GF-D8 (cell line): ENCODE results near the gene OSM.
A peak's percentile ranks its signal among the peaks of the same experiment; 100 is the strongest.

Experiments used
- DNase-seq: peaks from one replicate; lab custom pipeline; 2025; lab: John Stamatoyannopoulos, UW

Gene OSM

DNA sequence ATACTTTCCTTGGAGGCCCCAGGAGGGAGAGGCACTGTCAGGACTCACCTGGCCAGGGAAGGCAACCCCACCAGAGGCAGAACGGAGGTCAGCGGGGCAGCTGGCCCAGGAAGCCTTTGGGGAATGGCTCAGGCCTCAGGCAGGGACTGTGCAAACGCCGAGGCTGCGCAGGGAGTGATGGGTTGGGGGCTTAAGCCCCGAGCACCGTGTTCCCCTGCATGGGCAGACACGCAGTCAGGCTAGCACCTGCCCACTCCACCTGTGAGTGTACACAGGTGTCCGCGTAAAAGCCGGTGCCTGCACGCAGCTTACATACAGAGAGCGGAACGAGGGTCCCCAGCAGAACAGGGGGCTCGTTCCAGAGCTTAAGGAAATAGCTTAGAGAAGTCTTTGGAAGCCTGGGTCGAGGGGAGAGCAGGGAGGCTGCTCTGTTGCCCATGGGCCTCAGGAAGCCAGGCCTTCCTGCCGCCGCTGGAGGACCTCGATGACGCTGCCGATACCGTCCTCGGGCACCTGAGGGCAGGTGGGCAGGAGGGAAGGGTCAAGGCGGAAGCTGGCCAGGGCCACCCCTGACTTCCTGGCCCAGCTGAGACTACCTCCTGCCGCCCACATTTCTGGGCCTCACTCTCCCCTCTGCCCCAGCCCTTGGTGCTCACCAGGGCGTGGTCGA, 18.7 kb upstream of the OSM start:
- no peak for DNase-seq

GRCh38 chr22:30284666-30285065, 18.0 kb upstream of the OSM start:
- no peak for DNase-seq

DNA sequence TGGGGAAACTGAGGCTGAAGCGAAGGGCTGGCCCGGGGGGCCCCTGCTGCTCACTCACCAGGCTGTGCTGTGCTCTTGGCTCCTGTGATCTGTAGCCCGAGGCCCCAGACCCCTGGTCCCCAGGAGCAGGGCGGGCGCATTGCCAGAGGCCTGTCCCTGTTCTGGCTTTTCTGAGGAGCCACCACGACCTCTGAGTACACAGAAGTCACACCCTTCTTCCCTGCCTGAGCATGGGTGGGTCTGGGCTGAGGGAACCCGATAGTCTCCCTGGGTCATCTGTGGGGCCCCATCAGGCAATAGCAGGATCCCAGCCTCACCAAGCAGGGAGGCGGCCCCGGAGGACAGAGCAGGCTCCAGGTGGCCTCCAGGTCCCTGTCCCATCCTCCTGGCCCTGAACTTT, 17.5 kb upstream of the OSM start:
- no peak for DNase-seq

- DNase-seq, result no peak
These were observed 16.7 kb upstream of the OSM start for GRCh38 chr22:30283342-30283741.

DNA sequence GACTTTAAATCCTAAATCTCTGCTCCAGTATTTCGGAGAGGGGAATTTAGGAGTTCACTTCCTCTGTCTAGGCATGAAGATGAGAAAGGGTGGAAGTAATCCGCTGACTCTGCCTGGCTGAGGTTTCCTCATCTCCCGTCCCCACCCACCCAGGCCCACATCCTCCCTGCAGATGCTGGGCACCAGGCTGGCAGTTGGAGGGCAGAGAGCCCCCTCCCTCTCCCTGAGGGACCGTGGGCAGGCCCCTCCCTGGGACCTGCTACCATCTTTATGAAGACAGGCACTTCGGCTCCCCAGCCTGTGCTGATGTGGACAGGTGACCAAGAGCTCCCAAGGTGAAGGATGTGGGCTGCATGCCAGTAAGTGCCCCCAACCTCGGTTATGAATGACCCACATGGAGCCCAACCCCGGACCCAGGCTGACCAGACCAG, 16.0 kb upstream of the OSM start:
- DNase-seq, result peak; percentile 32

DNA sequence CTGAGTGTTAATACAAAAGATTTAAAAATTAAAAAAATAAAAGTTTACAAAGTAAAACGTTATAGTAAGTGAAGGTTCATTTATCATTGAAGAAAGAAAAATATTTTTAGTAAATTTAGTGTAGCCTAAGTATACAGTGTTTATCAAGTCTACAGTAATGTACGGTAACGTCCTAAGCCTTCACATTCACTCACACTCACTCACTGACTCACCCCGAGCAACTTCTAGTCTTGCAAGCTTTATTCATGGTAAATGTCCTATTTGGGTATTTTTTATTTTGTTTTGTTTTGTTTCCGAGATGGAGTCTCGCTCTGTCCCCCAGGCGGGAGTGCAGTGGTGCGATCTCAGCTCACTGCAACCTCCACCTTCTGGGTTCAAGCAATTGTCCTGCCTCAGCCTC, 13.9 kb upstream of the OSM start:
- DNase-seq, result no peak

DNA sequence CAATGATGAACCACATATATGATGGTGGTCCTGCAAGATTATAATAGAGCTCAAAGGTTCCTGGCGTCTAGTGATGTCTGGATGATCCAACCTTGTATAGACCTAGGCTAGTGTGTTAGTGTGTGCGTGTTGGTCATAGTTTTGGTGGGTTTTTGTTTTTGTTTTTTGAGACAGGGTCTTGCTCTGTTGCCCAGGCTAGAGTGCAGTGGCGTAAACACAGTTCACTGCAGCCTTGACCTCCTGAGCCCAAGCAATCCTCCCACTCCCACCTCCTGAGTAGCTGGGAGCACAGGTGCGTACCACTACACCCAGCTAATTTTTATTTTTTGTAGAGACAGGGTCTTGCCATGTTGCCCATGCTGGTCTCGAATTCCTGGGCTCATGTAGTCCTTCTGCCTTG, 13.3 kb upstream of the OSM start:
- no peak for DNase-seq

GRCh38 chr22:30279046-30279788, 12.6 kb upstream of the OSM start:
- peak; percentile 89 for DNase-seq

DNA sequence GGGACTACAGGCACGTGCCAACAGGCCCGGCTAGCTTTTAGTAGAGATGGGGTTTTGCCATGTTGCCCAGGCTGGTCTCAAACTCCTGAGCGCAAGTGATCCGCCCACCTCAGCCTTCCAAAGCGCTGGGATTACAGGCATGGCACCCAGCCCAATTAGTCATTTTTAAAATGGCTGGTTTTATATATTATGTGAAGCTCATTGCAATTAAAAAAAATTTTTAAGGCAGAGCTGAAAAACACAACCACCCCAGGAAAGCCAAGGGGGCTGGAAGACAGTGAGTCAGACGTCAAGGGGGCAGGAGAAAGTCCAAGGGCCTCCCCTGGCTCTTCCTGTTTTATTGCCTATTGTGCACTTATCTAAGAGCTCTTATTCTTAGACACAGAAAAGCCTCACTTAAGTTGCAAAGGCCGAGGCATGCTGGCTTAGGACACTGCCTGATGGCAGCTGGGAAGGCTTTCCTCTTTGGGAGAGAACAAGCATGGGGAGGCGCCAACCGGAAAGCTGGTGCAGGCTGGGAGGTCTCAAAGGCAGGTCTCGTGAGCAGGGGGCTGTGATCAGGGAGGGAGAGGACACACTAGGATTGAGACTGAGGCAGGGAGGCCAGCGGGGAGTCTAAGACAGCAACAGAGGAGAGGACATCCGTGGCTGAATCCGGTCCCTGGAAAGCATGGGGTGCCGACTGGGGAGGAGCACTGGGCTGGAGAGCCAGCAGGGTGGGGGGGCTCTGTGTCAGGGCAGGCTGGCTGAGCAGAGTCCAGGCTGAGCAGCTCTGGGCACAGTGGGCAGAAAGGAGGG, 11.1 kb upstream of the OSM start:
- no peak for DNase-seq

DNA sequence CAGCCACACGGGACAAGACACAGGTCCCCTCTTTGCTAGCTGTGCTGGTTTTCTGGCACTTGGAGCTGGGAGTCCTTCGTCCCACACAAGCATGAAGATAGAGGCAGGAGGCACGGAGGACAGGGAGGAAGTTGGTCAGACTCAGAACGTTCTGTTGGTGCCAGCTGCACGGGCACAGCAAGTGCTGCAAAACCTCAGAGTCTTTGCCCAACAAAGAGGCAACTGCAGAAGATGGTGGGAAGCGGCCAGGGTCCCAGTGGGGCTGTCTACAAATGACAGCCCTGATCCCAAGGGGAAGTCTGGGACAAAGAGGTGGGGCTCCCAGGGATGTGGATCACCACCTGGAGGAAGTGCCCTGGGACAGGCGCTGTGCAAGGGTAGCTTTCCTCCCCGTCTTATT, 9.4 kb upstream of the OSM start:
- DNase-seq, result peak; percentile 35

DNA sequence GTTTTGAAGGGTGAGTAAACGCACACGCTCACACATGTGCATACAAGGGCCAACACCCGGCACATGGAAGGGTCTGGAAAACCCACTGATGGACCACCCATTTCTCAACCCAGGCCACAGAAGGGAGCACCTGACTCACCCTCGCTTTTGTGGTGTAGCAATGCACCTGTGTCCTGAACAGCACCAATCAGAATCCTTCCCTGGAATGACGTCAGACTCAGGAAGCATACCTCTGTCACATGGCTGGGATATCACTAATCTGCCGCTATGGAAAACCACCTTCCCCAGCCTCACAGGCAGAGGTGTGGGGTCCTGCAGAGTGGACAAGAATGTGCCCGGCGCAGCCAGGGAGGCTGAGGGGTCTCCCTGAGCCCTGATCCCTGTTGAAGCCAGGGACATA, 9.0 kb upstream of the OSM start:
- DNase-seq, result no peak

GRCh38 chr22:30274437-30274812, 7.8 kb upstream of the OSM start:
- DNase-seq, result no peak

DNA sequence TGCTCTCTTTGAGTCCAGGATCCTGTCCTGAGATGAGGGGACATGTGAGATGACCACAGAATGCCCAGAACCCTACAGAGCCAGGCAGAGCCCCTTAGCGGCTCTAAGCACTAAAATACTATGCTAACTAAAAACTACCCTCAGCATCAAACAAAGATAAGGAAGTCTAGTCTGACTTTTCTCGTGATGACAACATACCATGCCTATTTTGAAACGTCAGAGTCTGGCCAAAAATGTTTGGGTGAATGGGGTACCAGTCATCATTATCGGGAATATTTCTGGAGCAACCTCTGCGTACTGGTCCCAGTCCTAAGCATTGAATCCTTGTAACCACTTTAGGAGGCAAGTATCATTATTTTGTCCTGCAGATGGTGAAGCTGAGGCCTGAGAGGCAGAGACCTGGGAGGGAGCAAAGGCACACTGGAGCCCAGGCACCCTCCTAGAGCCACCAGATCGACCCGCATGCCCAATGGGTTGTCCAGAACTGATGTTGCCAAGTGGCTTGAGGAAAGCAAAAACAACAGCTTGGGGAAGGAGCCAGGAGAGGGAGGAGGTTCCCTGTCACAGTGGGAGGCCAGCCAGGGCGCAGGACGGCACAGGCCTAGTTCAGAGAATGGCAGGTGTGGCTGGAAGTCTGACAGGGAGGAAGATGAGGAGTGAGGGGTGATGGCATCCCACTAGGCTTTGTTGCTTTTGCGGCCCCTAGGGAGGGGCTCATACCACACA, 7.2 kb upstream of the OSM start:
- no peak for DNase-seq

- DNase-seq, result peak; percentile 82
These were observed 6.3 kb upstream of the OSM start for GRCh38 chr22:30272781-30273601.

DNA sequence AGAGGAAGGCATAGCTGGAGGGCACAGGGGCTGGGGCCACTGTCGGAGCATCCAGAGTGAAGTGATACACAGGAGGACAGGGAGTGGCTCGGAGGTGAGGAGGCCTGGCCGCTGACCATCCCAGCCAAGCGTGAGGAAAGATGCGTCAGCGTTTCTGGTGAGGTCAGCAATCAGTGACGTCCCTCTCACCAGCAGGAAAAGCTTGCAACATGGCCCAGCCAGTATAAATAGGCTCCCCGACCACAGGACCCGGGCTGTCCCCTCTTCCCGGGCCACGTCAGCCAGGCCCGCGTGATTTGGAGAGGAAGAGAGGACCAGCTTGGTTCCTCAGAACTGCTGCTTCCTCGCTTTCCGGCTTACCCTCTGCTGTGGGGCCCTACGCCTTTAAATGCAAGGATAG, 4.2 kb upstream of the OSM start:
- peak; percentile 84 for DNase-seq

DNA sequence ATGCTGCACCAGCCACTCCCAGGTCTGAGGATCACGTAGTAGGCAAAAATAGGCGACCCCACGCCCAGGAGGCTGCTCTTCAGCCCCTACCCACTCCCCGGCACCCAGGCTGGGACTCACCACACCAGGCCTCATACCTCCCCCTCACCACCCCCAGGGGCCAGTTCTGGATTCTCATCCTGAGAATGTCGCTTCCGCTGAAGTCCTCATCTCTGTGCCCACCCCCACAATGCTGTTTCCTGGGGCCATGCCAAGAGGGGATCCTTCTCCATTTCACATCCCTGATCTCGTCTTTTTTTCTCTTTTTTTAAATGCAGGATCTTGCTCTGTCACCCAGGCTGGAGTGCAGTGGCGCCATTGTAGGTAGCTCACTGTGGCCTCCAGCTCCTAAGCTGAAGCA, 1.7 kb upstream of the OSM start:
- no peak for DNase-seq

DNA sequence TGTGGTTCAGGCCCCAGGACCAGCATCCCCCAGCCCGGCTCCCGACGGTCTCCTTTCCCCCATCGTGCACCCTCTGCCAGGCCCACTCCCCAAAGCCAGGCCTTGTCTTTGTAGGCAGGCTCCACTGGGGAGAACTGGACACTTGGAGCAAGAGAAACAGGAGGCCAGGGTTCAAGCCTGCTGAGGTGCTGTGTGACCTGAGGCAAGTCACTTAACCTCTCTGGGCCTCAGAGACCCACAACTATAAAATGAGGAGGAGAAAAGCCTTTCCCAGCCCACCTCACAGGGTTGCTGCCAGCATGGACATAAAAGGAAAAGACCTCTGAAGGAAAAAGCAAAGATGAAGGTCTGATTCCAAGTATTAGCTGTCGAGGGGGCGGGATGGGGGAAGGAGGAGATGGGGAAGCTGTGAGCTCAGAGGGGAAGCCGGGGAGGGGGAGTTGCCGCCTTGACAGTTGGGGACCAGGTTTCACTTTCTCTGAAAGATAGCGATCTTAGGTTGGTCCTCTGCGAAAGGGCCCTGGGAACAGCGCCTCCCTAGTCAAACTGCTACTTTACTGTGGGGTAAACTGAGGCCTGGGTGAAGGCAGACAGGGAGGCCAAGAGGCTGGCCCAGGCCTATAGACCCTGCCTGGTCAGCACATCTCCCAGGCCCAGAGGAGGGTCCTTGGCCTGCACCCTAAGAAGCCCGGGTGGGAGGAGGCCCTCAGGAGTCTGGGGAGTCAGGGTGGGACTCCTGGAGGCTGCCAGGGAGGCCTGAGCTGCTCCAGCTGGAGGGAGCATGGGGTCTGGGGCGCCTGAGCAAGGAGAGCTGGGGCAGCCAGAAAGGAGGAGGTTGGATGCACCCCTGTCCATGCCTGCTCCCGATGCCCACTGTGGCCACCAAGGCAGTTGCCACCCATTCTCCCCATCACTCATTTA, 991 bp upstream of the OSM start:
- DNase-seq, result peak; percentile 66

DNA sequence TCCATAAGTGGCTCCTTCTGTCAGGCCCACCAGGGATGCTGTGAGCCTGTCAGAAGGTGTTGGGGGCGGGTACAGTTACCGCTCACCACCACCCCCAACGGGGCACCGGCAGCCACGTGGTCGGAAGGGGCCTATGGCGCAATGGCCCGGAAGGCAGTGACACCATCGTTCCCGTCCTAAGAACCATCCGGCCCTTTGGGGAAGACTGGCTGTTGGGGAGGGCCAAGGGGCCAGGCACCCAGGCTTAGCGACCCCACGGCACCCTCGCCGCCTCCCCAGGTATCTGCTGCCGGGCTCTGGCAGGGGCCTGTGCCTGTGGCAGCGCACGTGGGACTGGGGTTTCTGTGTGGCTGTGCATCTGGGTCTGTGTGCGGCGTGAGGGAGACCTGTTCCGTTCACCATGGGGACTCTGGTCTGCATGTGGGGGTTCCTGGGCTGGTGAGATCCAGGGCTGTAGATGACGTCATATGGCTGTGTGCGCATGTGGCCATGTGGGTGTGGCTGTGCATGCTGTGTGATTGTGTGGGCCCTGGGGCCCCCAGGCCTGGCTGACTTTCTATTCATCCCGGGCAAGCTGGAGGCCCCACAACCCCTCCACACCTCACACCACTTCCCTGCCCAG, 717 bp downstream of the OSM start:
- DNase-seq, result peak; percentile 80

DNA sequence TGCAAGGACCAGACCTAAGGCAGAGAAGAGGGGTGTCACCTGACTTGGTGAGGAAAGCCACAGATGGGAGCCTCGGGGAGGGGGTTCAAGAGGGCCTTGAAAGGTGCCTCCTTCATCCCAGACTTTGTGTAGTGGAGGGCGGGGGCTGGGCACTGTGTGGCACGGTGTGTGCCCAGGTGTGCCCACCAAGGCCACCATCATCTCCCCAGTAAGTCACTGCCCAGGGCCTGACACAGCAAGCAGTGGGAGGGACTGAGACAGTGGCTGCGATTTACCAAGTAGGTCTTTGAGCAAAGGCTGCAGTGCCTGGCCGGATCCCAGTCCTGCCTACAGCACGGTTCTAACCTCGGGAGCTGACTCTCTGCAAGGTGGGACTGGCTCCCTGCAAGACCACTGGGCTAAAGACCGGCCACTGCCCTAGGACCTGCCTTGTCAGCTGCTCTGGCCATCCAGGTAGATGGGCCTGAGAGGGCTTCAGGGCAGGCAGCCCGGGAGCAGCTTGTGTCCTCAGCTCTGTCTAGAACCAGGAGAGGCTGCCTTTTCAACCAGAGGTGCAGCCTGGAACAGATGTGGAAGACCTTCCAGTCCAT, 1.4 kb downstream of the OSM start:
- no peak for DNase-seq

GRCh38 chr22:30263883-30264282, 2.8 kb downstream of the OSM start:
- DNase-seq, result no peak
